ENCODE data around the gene KCNT1.

Gene KCNT1

GRCh38 chr9:135749171-135750045 lies 47.4 kb downstream of the KCNT1 start:
- DNase-seq, result no peak

GRCh38 chr9:135750786-135751185 lies 48.8 kb downstream of the KCNT1 start:
- DNase-seq, result no peak

- DNase-seq, result no peak
Observed at GRCh38 chr9:135751501-135751900, 49.5 kb downstream of the KCNT1 start.

GRCh38 chr9:135752281-135753204 lies 50.6 kb downstream of the KCNT1 start:
- no peak for DNase-seq

GRCh38 chr9:135753391-135754105 lies 51.6 kb downstream of the KCNT1 start:
- DNase-seq, result no peak

GRCh38 chr9:135756576-135756975 lies 54.6 kb downstream of the KCNT1 start:
- DNase-seq, result no peak

GRCh38 chr9:135757356-135757755 lies 55.4 kb downstream of the KCNT1 start:
- no peak for DNase-seq

- no peak for DNase-seq
Observed at GRCh38 chr9:135758056-135758455, 56.1 kb downstream of the KCNT1 start.

GRCh38 chr9:135758870-135759269 lies 56.9 kb downstream of the KCNT1 start:
- DNase-seq, result no peak

GRCh38 chr9:135759676-135760300 lies 57.8 kb downstream of the KCNT1 start:
- DNase-seq, result no peak

GRCh38 chr9:135760465-135760864 lies 58.5 kb downstream of the KCNT1 start:
- DNase-seq, result no peak

GRCh38 chr9:135761150-135761844 lies 59.3 kb downstream of the KCNT1 start:
- DNase-seq, result no peak

- no peak for DNase-seq
Observed at GRCh38 chr9:135761845-135762168, 59.8 kb downstream of the KCNT1 start.

GRCh38 chr9:135762921-135763320 lies 60.9 kb downstream of the KCNT1 start:
- DNase-seq, result no peak

GRCh38 chr9:135763716-135764446 lies 61.9 kb downstream of the KCNT1 start:
- no peak for DNase-seq

- DNase-seq, result no peak
Observed at GRCh38 chr9:135764731-135765130, 62.7 kb downstream of the KCNT1 start.

GRCh38 chr9:135765416-135765815 lies 63.4 kb downstream of the KCNT1 start:
- DNase-seq, result no peak

GRCh38 chr9:135766251-135766650 lies 64.3 kb downstream of the KCNT1 start:
- DNase-seq, result no peak

GRCh38 chr9:135766707-135767106 lies 64.7 kb downstream of the KCNT1 start:
- no peak for DNase-seq

- DNase-seq, result no peak
Observed at GRCh38 chr9:135768516-135769218, 66.7 kb downstream of the KCNT1 start.

Data from suppressor macrophage treated with lipopolysaccharide for 4 hours (primary cell).